GM18873 (cell line): ENCODE measurements around the gene KCNH8.

Experiments used
- ATAC-seq: cut with Tn5 transposase; IDR thresholded peaks from one replicate; pipeline ENCODE4 v1.9.1; 2021; ENCODE audit warnings: mild to moderate bottlenecking, moderate library complexity, moderate number of reproducible peaks; ENCODE audit not compliant: unreplicated experiment, low FRiP score

Gene KCNH8

GRCh38 chr3:19348941-19349564, 200.7 kb downstream of the KCNH8 start:
- ATAC-seq, result peak; percentile 45

GRCh38 chr3:19357947-19358346, 209.6 kb downstream of the KCNH8 start:
- ATAC-seq, result no peak

DNA sequence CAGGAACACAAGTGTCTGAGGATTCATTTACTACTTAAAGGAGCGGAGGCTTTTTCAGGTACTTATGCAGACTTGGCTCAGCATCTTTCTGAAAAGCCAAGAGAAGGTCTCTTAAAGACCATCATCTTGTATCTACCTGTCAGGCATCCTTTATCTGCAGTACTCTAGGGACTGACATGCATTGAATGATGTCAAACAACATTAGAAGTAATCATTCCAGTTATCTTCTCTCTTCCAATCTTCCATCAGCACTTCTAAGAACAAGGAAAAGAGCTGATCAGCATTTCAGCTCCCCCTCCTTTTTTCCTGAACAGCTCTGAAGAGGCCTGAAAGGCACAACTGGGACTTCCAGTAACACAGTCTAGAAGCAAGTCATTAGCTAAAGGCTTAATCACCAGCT, 214.8 kb downstream of the KCNH8 start:
- no peak for ATAC-seq

DNA sequence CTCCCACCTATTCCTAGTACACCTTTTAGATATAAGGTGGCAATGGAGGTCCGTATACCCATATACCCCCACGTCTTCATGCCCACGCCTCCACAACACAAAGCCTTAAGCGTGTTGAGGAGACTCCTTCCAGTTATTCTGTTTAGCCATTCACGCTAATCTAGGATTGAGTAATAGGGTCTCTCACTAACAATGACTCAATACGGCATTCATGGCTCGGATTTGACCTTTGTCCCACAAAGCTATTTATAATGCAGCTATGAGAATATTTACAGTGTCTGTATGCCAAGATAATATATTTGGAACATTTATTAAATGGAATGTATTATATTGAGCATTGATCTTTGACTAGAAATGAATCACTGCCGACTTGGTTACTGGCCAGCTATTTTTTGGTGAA, 215.8 kb downstream of the KCNH8 start:
- ATAC-seq, result no peak

- ATAC-seq, result no peak
Measured at GRCh38 chr3:19365471-19365870, 217.2 kb downstream of the KCNH8 start.

DNA sequence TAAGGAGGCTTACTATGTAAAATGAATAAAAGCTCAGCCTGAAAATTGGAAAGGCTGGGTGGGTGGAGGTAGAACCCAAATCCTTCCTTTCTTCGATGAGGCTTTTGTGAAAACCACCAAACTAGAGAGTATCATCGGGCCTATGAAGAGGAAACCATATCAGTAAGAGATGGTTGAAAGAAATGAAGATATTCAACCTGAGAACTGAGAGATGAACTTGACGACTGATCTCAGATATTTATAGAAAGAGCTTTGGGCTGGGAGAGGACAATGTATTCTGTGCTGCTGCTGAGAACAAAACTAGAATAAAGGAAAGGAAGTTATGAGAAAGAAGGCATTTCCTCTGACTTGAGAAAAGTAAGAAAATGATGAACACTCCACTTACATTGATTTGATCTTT, 236.6 kb downstream of the KCNH8 start:
- no peak for ATAC-seq

GRCh38 chr3:19392150-19392549, 243.8 kb downstream of the KCNH8 start:
- no peak for ATAC-seq

GRCh38 chr3:19394946-19395345, 246.6 kb downstream of the KCNH8 start:
- no peak for ATAC-seq

- ATAC-seq, result no peak
Measured at GRCh38 chr3:19396726-19397125, 248.4 kb downstream of the KCNH8 start.

GRCh38 chr3:19399356-19399755, 251.0 kb downstream of the KCNH8 start:
- ATAC-seq, result no peak

GRCh38 chr3:19399836-19400235, 251.5 kb downstream of the KCNH8 start:
- no peak for ATAC-seq

GRCh38 chr3:19420159-19420558, 271.8 kb downstream of the KCNH8 start:
- no peak for ATAC-seq

DNA sequence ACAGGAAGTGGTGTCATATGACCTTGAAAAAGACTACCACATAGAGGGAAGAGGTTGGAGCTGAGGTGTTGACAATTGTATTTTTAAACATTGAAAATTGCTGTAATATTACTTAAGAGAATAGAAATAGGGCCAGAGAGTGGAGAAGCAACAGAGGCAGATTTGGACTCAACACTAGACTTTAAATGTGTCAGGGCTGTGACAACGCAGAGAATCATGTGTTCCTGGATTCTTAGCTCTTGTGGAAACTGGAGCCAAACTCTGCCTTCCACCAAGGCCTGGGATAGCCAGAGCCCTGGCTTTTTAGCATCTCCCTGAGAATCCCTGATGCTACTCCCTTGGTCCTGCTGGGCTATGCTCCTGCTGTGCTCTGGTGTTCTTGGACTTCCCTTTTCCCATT, 277.5 kb downstream of the KCNH8 start:
- no peak for ATAC-seq

- ATAC-seq, result no peak
Measured at GRCh38 chr3:19427422-19428149, 279.3 kb downstream of the KCNH8 start.

- no peak for ATAC-seq
Measured at GRCh38 chr3:19428729-19429128, 280.4 kb downstream of the KCNH8 start.

DNA sequence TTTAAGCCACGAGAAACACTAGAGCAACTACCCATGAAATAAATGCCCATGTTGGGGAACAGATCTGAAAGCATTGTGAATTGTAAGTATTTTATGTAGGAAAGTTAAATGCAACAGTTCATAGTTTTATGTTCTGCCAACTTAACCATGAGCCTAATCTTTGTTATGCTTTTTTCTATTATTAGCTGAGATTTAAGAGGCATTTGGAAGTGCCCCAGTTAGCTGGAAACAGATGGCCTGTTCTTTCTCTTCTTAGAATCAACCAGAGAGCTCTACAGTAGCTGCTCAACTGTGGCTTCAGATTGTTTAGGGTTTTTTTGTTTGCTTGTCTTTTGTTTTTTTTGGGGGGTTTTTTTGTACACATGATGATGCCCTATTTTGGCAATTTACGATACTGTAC, 284.4 kb downstream of the KCNH8 start:
- no peak for ATAC-seq

GRCh38 chr3:19436746-19437145, 288.4 kb downstream of the KCNH8 start:
- no peak for ATAC-seq

DNA sequence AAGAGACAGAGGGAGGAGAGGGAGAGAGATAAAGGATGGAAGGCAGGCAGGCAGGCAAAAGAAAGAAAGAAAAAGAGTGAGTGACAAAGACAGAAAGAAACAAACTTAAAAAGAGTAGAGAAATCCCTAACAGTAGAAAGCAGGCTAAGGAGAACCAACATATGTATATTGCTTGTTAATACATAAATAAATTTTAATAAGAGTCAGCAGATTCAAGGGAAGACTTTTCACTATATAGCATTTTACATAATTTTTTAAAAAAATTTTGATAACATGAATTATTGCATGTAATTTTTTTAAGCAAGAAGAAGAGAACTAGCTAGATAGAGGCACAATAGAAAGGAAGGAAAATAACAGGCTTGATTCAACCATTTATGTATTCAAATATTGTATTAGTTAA, 291.6 kb downstream of the KCNH8 start:
- no peak for ATAC-seq

- ATAC-seq, result no peak
Measured at GRCh38 chr3:19446138-19446537, 297.8 kb downstream of the KCNH8 start.

GRCh38 chr3:19446687-19447086, 298.4 kb downstream of the KCNH8 start:
- no peak for ATAC-seq

- no peak for ATAC-seq
Measured at GRCh38 chr3:19455546-19455945, 307.2 kb downstream of the KCNH8 start.

DNA sequence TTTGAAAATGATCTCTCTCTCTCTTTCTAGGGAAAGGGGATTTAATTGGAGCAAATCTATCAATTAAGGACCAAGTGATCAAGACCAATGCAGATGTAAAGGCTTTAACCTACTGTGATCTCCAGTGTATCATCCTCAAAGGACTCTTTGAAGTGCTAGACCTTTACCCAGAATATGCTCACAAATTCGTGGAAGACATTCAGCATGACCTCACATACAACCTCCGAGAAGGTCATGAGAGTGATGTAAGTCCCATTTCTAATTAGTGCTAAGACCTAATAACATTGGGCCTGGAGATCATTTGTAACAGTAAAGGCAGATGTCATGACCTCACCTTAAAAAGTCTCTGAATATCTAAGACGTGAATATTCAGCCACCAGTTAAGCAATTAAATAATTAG, 308.4 kb downstream of the KCNH8 start:
- no peak for ATAC-seq
